CD4-positive, alpha-beta T cell treated with Interleukin-15 for 4 hours (primary cell): ENCODE data around the gene MMP14.
"Not testable (repeated sequence)": the region's sequence is repeated elsewhere in the genome, so short reads cannot be mapped to it uniquely, and the experiment has no call there.

Experiments used
- DNase-seq: peaks from one replicate; pipeline ENCODE4 v3.0.0-alpha.2; 2020; ENCODE audit warnings: low spot score

The MMP14 gene

GRCh38 chr14:22842211-22843122 is 6.1 kb downstream of the MMP14 start:
- no peak for DNase-seq

- DNase-seq: no peak
These were observed 6.9 kb downstream of the MMP14 start for GRCh38 chr14:22843123-22843925.

- DNase-seq: no peak
These were observed 8.1 kb downstream of the MMP14 start for GRCh38 chr14:22844221-22845102.

- DNase-seq: no peak
These were observed 8.7 kb downstream of the MMP14 start for GRCh38 chr14:22845103-22845394.

- no peak for DNase-seq
These were observed 9.6 kb downstream of the MMP14 start for GRCh38 chr14:22845821-22846625.

GRCh38 chr14:22846811-22847307 is 10.5 kb downstream of the MMP14 start:
- DNase-seq: no peak

GRCh38 chr14:22847661-22848341 is 11.4 kb downstream of the MMP14 start:
- DNase-seq: no peak

- DNase-seq: no peak
These were observed 12.2 kb downstream of the MMP14 start for GRCh38 chr14:22848351-22849164.

- no peak for DNase-seq
These were observed 12.9 kb downstream of the MMP14 start for GRCh38 chr14:22849212-22849819.

GRCh38 chr14:22850944-22851764 is 14.8 kb downstream of the MMP14 start:
- DNase-seq: no peak

- DNase-seq: not testable (repeated sequence)
These were observed 15.8 kb downstream of the MMP14 start for GRCh38 chr14:22852178-22852577.

- DNase-seq: no peak
These were observed 16.2 kb downstream of the MMP14 start for GRCh38 chr14:22852599-22852939.

GRCh38 chr14:22852940-22853767 is 16.8 kb downstream of the MMP14 start:
- DNase-seq: peak; percentile 88

GRCh38 chr14:22854296-22854695 is 17.9 kb downstream of the MMP14 start:
- not testable (repeated sequence) for DNase-seq

GRCh38 chr14:22854963-22855724 is 18.8 kb downstream of the MMP14 start:
- DNase-seq: no peak

GRCh38 chr14:22856428-22856827 is 20.0 kb downstream of the MMP14 start:
- DNase-seq: no peak

- not testable (repeated sequence) for DNase-seq
These were observed 24.0 kb downstream of the MMP14 start for GRCh38 chr14:22860377-22860776.
